Gastrocnemius medialis (tissue), 4 donors: ENCODE data around the gene BATF2.

ENCODE experiments used
- CTCF ChIP-seq, 5 experiments: fragments of 450-650 bp in 3 of 5; fragments of 200-600 bp in 2 of 5; sonication (generic) in 2 of 5; IDR thresholded peaks in 4 of 5; conservative IDR thresholded peaks in 1 of 5; 1 replicate in 4 of 5; 2 replicates in 1 of 5; pipeline ENCODE4 v1.5.1; 2016 to 2019; ENCODE audit warnings: antibody characterized with exemption in 5 of 5, mild to moderate bottlenecking in 3 of 5, moderate library complexity in 3 of 5
- POLR2A ChIP-seq, 2 donors: fragments of 450-650 bp; IDR thresholded peaks; one replicate each; pipeline ENCODE4 v1.6.1; 2017; ENCODE audit warnings: antibody characterized with exemption in 2 of 2, mild to moderate bottlenecking in 2 of 2, moderate library complexity in 2 of 2

- TF ChIP-seq CTCF (IDR thresholded peaks at IDR 0.05 in 4 of 5, conservative IDR thresholded peaks at IDR 0.05 in 1 of 5), result no peak
- TF ChIP-seq POLR2A (IDR thresholded peaks at IDR 0.05), result no peak
Observed at GRCh38 chr11:65026810-65027209, 30.0 kb upstream of the BATF2 start.
